WTC11 (cell line): ENCODE results near the gene PCDHA11. TPM values are rescaled to one million over a fixed set of nuclear protein-coding genes. Genes with fewer than 3 reads are reported as not detected.

Source experiments
- ATAC-seq: fragments of 200-7000 bp; cut with Tn5 transposase; 2 replicates; pipeline ENCODE4 v1.10.0; 2021; ENCODE audit warnings: mild to moderate bottlenecking, moderate library complexity
- CTCF ChIA-PET: fragments of 300-600 bp; sonication (Branson Sonifier 250); formaldehyde crosslinking; loops from one replicate; lab custom pipeline; 2021; ENCODE audit warnings: antibody characterized with exemption; lab: Charles Lee
- POLR2A ChIA-PET: fragments of 350-600 bp; sonication (Branson Sonifier 250); formaldehyde crosslinking; loops from one replicate; lab custom pipeline; 2021; ENCODE audit warnings: antibody characterized with exemption; lab: Charles Lee
- DNase-seq: peaks from one replicate; pipeline ENCODE4 v3.0.0; 2021; ENCODE audit warnings: low spot score
- H3K27ac Mint-ChIP-seq: 2 replicates; pipeline ENCODE4 v1.8.0; 2021; ENCODE audit warnings: mixed read lengths
- H3K27me3 Mint-ChIP-seq: 2 replicates; pipeline ENCODE4 v1.8.0; 2021; ENCODE audit warnings: low read depth, mild to moderate bottlenecking, moderate library complexity, mixed read lengths
- H3K36me3 Mint-ChIP-seq: 2 replicates; pipeline ENCODE4 v1.8.0; 2021; ENCODE audit warnings: mixed read lengths
- H3K4me1 Mint-ChIP-seq: 2 replicates; pipeline ENCODE4 v1.8.0; 2022; ENCODE audit warnings: mixed read lengths
- H3K4me3 Mint-ChIP-seq: 2 replicates; pipeline ENCODE4 v1.8.0; 2021; ENCODE audit warnings: mild to moderate bottlenecking, moderate library complexity, mixed read lengths
- H3K9me3 Mint-ChIP-seq: 2 replicates; pipeline ENCODE4 v1.8.0; 2021; ENCODE audit warnings: mixed read lengths
- ATF1 ChIP-seq: sonication (generic); formaldehyde crosslinking; IDR thresholded peaks from 2 replicates; pipeline ENCODE4 v1.8.1; 2023; ENCODE audit warnings: mild to moderate bottlenecking, moderate library complexity, missing genetic modification reagents
- MYBL2 ChIP-seq: sonication (generic); formaldehyde crosslinking; IDR thresholded peaks from 2 replicates; pipeline ENCODE4 v1.8.1; 2023; ENCODE audit warnings: mild to moderate bottlenecking, moderate library complexity, missing genetic modification reagents
- NFE2L1 ChIP-seq: sonication (generic); formaldehyde crosslinking; IDR thresholded peaks from 2 replicates; pipeline ENCODE4 v1.8.1; 2023; ENCODE audit warnings: missing genetic modification reagents
- NFYB ChIP-seq: sonication (generic); formaldehyde crosslinking; conservative IDR thresholded peaks from 2 replicates; pipeline ENCODE4 v1.8.0; 2022; ENCODE audit warnings: low read depth, missing genetic modification reagents
- NR2C2 ChIP-seq: sonication (generic); formaldehyde crosslinking; IDR thresholded peaks from 2 replicates; pipeline ENCODE4 v1.8.0; 2022; ENCODE audit warnings: mild to moderate bottlenecking, missing genetic modification reagents
- ZNF121 ChIP-seq: sonication (generic); formaldehyde crosslinking; IDR thresholded peaks from 2 replicates; pipeline ENCODE4 v1.8.0; 2023; ENCODE audit warnings: missing genetic modification reagents
- ZNF138 ChIP-seq: sonication (generic); formaldehyde crosslinking; conservative IDR thresholded peaks from 2 replicates; pipeline ENCODE4 v1.8.1; 2022; ENCODE audit warnings: mild to moderate bottlenecking, moderate library complexity, missing genetic modification reagents
- ZNF263 ChIP-seq: sonication (generic); formaldehyde crosslinking; IDR thresholded peaks from 2 replicates; pipeline ENCODE4 v1.8.1; 2022; ENCODE audit warnings: low read depth, mild to moderate bottlenecking, moderate library complexity, missing genetic modification reagents
- ZNF396 ChIP-seq: fragments of 250-450 bp; sonication (Bioruptor Pico); IDR thresholded peaks from 2 replicates; pipeline ENCODE4 v1.8.0; 2021; ENCODE audit warnings: mild to moderate bottlenecking, moderate library complexity, borderline replicate concordance
- ZNF423 ChIP-seq: fragments of 250-450 bp; sonication (Bioruptor Pico); IDR thresholded peaks from 2 replicates; pipeline ENCODE4 v2.1.2; 2022; ENCODE audit warnings: mild to moderate bottlenecking, moderate library complexity
- total RNA-seq: library from RNA; stranded (reverse); gene quantifications from 3 replicates; pipeline ENCODE4 v1.2.3, GENCODE V29; 2021
- TF ChIP-seq, protein P1 (sequence below): sonication (generic); formaldehyde crosslinking; IDR thresholded peaks from 2 replicates; pipeline ENCODE4 v1.8.0; 2022; ENCODE audit warnings: mild to moderate bottlenecking, missing genetic modification reagents
- TF ChIP-seq, protein P2 (sequence below): fragments of 200-600 bp; IDR thresholded peaks from 2 replicates; pipeline ENCODE4 v1.8.0; 2022; ENCODE audit warnings: antibody characterized with exemption
- TF ChIP-seq, protein P3 (sequence below): sonication (generic); formaldehyde crosslinking; IDR thresholded peaks from 2 replicates; pipeline ENCODE4 v1.8.1; 2022; ENCODE audit warnings: mild to moderate bottlenecking, missing genetic modification reagents, moderate library complexity, borderline replicate concordance
- TF ChIP-seq, protein P4 (sequence below): sonication (generic); formaldehyde crosslinking; IDR thresholded peaks from 2 replicates; pipeline ENCODE4 v1.8.0; 2022; ENCODE audit warnings: missing genetic modification reagents
- TF ChIP-seq, protein P5 (sequence below): sonication (generic); formaldehyde crosslinking; IDR thresholded peaks from 2 replicates; pipeline ENCODE4 v1.8.1; 2023; ENCODE audit warnings: mild to moderate bottlenecking, missing genetic modification reagents
- TF ChIP-seq, protein P6 (sequence below): sonication (generic); formaldehyde crosslinking; IDR thresholded peaks from 2 replicates; pipeline ENCODE4 v1.8.0; 2022; ENCODE audit warnings: mild to moderate bottlenecking, missing genetic modification reagents
- TF ChIP-seq, protein P7 (sequence below): sonication (generic); formaldehyde crosslinking; IDR thresholded peaks from 2 replicates; pipeline ENCODE4 v1.8.0; 2023; ENCODE audit warnings: missing genetic modification reagents
- TF ChIP-seq, protein P8 (sequence below): sonication (generic); formaldehyde crosslinking; IDR thresholded peaks from 2 replicates; pipeline ENCODE4 v1.8.1; 2023; ENCODE audit warnings: mild to moderate bottlenecking, missing genetic modification reagents, moderate library complexity

Gene PCDHA11
- total RNA-seq, 1 experiment from 2014 or later, result 8.7 TPM

DNA sequence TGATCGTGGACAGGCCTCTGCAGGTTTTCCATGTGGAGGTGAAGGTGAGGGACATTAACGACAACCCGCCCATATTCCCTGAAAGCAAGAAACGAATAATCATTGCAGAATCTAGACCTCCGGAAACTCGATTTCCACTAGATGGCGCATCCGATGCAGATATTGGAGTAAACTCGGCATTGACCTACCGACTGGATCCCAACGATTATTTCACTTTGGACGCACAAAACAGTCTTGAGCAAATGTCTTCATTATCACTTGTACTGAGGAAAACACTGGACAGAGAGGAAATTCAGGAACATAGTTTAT, 13.8 kb downstream of the PCDHA11 start:
- DNase-seq (peak; percentile 69), ATAC-seq (peak; percentile 70)
- TF ChIP-seq, protein P1, sequence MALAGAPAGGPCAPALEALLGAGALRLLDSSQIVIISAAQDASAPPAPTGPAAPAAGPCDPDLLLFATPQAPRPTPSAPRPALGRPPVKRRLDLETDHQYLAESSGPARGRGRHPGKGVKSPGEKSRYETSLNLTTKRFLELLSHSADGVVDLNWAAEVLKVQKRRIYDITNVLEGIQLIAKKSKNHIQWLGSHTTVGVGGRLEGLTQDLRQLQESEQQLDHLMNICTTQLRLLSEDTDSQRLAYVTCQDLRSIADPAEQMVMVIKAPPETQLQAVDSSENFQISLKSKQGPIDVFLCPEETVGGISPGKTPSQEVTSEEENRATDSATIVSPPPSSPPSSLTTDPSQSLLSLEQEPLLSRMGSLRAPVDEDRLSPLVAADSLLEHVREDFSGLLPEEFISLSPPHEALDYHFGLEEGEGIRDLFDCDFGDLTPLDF (CRISPR knock-in tag), result no peak
- TF ChIP-seq, protein P2, sequence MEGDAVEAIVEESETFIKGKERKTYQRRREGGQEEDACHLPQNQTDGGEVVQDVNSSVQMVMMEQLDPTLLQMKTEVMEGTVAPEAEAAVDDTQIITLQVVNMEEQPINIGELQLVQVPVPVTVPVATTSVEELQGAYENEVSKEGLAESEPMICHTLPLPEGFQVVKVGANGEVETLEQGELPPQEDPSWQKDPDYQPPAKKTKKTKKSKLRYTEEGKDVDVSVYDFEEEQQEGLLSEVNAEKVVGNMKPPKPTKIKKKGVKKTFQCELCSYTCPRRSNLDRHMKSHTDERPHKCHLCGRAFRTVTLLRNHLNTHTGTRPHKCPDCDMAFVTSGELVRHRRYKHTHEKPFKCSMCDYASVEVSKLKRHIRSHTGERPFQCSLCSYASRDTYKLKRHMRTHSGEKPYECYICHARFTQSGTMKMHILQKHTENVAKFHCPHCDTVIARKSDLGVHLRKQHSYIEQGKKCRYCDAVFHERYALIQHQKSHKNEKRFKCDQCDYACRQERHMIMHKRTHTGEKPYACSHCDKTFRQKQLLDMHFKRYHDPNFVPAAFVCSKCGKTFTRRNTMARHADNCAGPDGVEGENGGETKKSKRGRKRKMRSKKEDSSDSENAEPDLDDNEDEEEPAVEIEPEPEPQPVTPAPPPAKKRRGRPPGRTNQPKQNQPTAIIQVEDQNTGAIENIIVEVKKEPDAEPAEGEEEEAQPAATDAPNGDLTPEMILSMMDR, result peak; percentile 21; the same call in 1 of the 2 replicates
- TF ChIP-seq, protein P3, sequence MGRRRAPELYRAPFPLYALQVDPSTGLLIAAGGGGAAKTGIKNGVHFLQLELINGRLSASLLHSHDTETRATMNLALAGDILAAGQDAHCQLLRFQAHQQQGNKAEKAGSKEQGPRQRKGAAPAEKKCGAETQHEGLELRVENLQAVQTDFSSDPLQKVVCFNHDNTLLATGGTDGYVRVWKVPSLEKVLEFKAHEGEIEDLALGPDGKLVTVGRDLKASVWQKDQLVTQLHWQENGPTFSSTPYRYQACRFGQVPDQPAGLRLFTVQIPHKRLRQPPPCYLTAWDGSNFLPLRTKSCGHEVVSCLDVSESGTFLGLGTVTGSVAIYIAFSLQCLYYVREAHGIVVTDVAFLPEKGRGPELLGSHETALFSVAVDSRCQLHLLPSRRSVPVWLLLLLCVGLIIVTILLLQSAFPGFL (CRISPR knock-in tag), result no peak
- TF ChIP-seq NFE2L1 (CRISPR knock-in tag), result no peak
- TF ChIP-seq ATF1, result no peak
- TF ChIP-seq, protein P4, sequence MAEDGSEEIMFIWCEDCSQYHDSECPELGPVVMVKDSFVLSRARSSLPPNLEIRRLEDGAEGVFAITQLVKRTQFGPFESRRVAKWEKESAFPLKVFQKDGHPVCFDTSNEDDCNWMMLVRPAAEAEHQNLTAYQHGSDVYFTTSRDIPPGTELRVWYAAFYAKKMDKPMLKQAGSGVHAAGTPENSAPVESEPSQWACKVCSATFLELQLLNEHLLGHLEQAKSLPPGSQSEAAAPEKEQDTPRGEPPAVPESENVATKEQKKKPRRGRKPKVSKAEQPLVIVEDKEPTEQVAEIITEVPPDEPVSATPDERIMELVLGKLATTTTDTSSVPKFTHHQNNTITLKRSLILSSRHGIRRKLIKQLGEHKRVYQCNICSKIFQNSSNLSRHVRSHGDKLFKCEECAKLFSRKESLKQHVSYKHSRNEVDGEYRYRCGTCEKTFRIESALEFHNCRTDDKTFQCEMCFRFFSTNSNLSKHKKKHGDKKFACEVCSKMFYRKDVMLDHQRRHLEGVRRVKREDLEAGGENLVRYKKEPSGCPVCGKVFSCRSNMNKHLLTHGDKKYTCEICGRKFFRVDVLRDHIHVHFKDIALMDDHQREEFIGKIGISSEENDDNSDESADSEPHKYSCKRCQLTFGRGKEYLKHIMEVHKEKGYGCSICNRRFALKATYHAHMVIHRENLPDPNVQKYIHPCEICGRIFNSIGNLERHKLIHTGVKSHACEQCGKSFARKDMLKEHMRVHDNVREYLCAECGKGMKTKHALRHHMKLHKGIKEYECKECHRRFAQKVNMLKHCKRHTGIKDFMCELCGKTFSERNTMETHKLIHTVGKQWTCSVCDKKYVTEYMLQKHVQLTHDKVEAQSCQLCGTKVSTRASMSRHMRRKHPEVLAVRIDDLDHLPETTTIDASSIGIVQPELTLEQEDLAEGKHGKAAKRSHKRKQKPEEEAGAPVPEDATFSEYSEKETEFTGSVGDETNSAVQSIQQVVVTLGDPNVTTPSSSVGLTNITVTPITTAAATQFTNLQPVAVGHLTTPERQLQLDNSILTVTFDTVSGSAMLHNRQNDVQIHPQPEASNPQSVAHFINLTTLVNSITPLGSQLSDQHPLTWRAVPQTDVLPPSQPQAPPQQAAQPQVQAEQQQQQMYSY (CRISPR knock-in tag), result no peak
- Mint-ChIP-seq H3K4me3 (peak overlapping the region; percentile 83), H3K36me3 (no peaks in the 10 kb centered on the region; the same call in 1 of the 2 replicates), H3K27me3 (no peaks in the 10 kb centered on the region), H3K4me1 (peaks cover 16% of the 10 kb centered on the region; the same call in 1 of the 2 replicates), H3K27ac (peak overlapping the region; percentile 58; the same call in 1 of the 2 replicates), H3K9me3 (no peaks in the 10 kb centered on the region)
- ChIA-PET CTCF (interaction anchor here (0.7 to 7.5 kb wide), 18 partner anchors 10 to 300 kb away, joined by 3 to 77 read pairs (median 4); partner anchors contain the start of genes PCDHA10, PCDHA11, PCDHA4 and PCDHAC1), POLR2A (interaction anchor here (0.8 to 1.3 kb wide), 2 partner anchors 122 to 157 kb away, joined by 3 to 5 read pairs; no protein-coding TSS in a partner anchor)

DNA sequence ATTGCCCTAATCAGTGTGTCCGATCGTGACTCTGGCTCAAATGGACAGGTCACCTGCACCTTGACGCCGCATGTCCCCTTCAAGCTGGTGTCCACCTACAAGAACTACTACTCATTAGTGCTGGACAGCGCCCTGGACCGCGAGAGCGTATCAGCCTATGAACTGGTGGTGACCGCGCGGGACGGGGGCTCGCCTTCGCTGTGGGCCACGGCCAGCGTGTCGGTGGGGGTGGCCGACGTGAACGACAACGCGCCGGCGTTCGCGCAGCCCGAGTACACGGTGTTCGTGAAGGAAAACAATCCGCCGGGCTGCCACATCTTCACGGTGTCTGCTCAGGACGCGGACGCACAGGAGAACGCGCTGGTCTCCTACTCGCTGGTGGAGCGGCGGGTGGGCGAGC, 14.6 kb downstream of the PCDHA11 start:
- CTCF ChIA-PET, result interaction anchor here (1.2 to 7.5 kb wide), 11 partner anchors 9 to 166 kb away, joined by 3 to 77 read pairs (median 6); partner anchors contain the start of genes PCDHA10, PCDHA11, PCDHA4 and PCDHAC1
- ATAC-seq, result no peak

DNA sequence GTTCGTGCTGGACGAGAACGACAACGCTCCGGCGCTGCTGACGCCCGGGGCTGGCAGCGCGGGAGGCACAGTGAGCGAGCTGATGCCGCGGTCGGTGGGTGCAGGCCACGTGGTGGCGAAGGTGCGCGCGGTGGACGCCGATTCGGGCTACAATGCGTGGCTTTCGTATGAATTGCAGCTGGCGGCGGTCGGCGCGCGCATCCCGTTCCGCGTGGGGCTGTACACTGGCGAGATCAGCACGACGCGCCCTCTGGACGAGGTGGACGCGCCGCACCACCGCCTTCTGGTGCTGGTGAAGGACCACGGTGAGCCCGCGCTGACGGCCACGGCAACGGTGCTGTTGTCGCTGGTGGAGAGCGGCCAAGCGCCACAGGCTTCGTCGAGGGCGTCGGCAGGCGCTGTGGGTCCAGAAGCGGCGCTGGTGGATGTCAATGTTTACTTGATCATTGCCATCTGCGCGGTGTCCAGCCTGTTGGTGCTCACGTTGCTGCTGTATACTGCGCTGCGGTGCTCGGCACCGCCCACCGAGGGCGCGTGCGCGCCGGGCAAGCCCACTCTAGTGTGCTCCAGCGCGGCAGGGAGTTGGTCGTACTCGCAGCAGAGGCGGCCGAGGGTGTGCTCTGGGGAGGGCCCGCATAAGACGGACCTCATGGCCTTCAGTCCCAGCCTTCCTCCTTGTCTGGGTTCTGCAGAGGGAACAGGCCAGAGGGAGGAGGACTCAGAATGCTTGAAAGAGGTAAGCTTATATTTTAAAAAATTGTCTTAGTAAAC, 15.4 kb downstream of the PCDHA11 start:
- ChIA-PET POLR2A (no interaction called here), CTCF (interaction anchor here (1.5 to 7.5 kb wide), 3 partner anchors 15 to 157 kb away, joined by 4 to 77 read pairs (median 13); partner anchors contain the start of gene PCDHA11)
- Mint-ChIP-seq H3K27me3 (no peaks in the 10 kb centered on the region), H3K4me1 (peaks cover 16% of the 10 kb centered on the region; the same call in 1 of the 2 replicates), H3K4me3 (no peak overlapping the region), H3K9me3 (no peaks in the 10 kb centered on the region), H3K27ac (no peak overlapping the region), H3K36me3 (no peaks in the 10 kb centered on the region; the same call in 1 of the 2 replicates)
- ATAC-seq (peak; percentile 63), DNase-seq (no peak)
- no peak for TF ChIP-seq NFYB (CRISPR knock-in tag)
- TF ChIP-seq ZNF121, result no peak
- TF ChIP-seq ZNF138 (CRISPR knock-in tag), result no peak
- no peak for TF ChIP-seq ATF1
- TF ChIP-seq, protein P5, sequence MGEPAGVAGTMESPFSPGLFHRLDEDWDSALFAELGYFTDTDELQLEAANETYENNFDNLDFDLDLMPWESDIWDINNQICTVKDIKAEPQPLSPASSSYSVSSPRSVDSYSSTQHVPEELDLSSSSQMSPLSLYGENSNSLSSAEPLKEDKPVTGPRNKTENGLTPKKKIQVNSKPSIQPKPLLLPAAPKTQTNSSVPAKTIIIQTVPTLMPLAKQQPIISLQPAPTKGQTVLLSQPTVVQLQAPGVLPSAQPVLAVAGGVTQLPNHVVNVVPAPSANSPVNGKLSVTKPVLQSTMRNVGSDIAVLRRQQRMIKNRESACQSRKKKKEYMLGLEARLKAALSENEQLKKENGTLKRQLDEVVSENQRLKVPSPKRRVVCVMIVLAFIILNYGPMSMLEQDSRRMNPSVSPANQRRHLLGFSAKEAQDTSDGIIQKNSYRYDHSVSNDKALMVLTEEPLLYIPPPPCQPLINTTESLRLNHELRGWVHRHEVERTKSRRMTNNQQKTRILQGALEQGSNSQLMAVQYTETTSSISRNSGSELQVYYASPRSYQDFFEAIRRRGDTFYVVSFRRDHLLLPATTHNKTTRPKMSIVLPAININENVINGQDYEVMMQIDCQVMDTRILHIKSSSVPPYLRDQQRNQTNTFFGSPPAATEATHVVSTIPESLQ (CRISPR knock-in tag), result no peak
- TF ChIP-seq, protein P6, sequence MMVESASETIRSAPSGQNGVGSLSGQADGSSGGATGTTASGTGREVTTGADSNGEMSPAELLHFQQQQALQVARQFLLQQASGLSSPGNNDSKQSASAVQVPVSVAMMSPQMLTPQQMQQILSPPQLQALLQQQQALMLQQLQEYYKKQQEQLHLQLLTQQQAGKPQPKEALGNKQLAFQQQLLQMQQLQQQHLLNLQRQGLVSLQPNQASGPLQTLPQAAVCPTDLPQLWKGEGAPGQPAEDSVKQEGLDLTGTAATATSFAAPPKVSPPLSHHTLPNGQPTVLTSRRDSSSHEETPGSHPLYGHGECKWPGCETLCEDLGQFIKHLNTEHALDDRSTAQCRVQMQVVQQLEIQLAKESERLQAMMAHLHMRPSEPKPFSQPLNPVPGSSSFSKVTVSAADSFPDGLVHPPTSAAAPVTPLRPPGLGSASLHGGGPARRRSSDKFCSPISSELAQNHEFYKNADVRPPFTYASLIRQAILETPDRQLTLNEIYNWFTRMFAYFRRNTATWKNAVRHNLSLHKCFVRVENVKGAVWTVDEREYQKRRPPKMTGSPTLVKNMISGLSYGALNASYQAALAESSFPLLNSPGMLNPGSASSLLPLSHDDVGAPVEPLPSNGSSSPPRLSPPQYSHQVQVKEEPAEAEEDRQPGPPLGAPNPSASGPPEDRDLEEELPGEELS (CRISPR knock-in tag), result no peak
- TF ChIP-seq, protein P7, sequence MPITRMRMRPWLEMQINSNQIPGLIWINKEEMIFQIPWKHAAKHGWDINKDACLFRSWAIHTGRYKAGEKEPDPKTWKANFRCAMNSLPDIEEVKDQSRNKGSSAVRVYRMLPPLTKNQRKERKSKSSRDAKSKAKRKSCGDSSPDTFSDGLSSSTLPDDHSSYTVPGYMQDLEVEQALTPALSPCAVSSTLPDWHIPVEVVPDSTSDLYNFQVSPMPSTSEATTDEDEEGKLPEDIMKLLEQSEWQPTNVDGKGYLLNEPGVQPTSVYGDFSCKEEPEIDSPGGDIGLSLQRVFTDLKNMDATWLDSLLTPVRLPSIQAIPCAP (CRISPR knock-in tag), result no peak
- TF ChIP-seq ZNF263 (CRISPR knock-in tag), result no peak

More for the DNA sequence above, 14.6 kb downstream of the PCDHA11 start:
- Mint-ChIP-seq H3K4me1 (peaks cover 16% of the 10 kb centered on the region; the same call in 1 of the 2 replicates), H3K36me3 (no peaks in the 10 kb centered on the region; the same call in 1 of the 2 replicates), H3K9me3 (no peaks in the 10 kb centered on the region), H3K4me3 (no peak overlapping the region), H3K27ac (no peak overlapping the region), H3K27me3 (no peaks in the 10 kb centered on the region)
- no peak for DNase-seq
- TF ChIP-seq NR2C2 (CRISPR knock-in tag) (no peak), ZNF396 (CRISPR knock-in tag) (no peak), MYBL2 (CRISPR knock-in tag) (no peak), ZNF423 (CRISPR knock-in tag) (no peak)
- TF ChIP-seq, protein P8, sequence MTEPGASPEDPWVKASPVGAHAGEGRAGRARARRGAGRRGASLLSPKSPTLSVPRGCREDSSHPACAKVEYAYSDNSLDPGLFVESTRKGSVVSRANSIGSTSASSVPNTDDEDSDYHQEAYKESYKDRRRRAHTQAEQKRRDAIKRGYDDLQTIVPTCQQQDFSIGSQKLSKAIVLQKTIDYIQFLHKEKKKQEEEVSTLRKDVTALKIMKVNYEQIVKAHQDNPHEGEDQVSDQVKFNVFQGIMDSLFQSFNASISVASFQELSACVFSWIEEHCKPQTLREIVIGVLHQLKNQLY (CRISPR knock-in tag), result no peak
- POLR2A ChIA-PET, result no interaction called here
